ENCODE data around the gene XYLT1.

The XYLT1 gene

GRCh38 chr16:17083628-17084027 lies 387.1 kb downstream of the XYLT1 start:
- no peak overlapping the region for H3K4me3 ChIP-seq (ENCODE audit: low read depth, low read length)
- no peak for TF ChIP-seq CTCF (IDR thresholded peaks at IDR 0.05; ENCODE audit: borderline replicate concordance, insufficient read depth, low read depth, low read length)

GRCh38 chr16:17082095-17082882 lies 388.5 kb downstream of the XYLT1 start:
- TF ChIP-seq CTCF (IDR thresholded peaks at IDR 0.05; ENCODE audit: borderline replicate concordance, insufficient read depth, low read depth, low read length), result no peak
- H3K4me3 ChIP-seq (ENCODE audit: low read depth, low read length), result no peak overlapping the region

- no peak for TF ChIP-seq CTCF (IDR thresholded peaks at IDR 0.05; ENCODE audit: borderline replicate concordance, insufficient read depth, low read depth, low read length)
- H3K4me3 ChIP-seq (ENCODE audit: low read depth, low read length), result no peak overlapping the region
Observed at GRCh38 chr16:17080105-17080504, 390.7 kb downstream of the XYLT1 start.

- H3K4me3 ChIP-seq (ENCODE audit: low read depth, low read length), result no peak overlapping the region
- TF ChIP-seq CTCF (IDR thresholded peaks at IDR 0.05; ENCODE audit: borderline replicate concordance, insufficient read depth, low read depth, low read length), result no peak
Observed at GRCh38 chr16:17078931-17079631, 391.7 kb downstream of the XYLT1 start.

GRCh38 chr16:17076818-17077498 lies 393.8 kb downstream of the XYLT1 start:
- no peak overlapping the region for H3K4me3 ChIP-seq (ENCODE audit: low read depth, low read length)
- no peak for TF ChIP-seq CTCF (IDR thresholded peaks at IDR 0.05; ENCODE audit: borderline replicate concordance, insufficient read depth, low read depth, low read length)

- no peak overlapping the region for H3K4me3 ChIP-seq (ENCODE audit: low read depth, low read length)
Observed at GRCh38 chr16:17076092-17076754, 394.5 kb downstream of the XYLT1 start.

More at GRCh38 chr16:17076092-17076754, 394.5 kb downstream of the XYLT1 start:
- TF ChIP-seq CTCF (IDR thresholded peaks at IDR 0.05; ENCODE audit: borderline replicate concordance, insufficient read depth, low read depth, low read length), result no peak

Data from GM12875 (cell line).